Activated effector memory CD4-positive, alpha-beta T cell treated with anti-CD3 and anti-CD28 coated beads, Interleukin-2, amount 50 U/mL, for 16 hours (primary cell): ENCODE results near the gene RBM25.
"Not testable (repeated sequence)": the region's sequence is repeated elsewhere in the genome, so short reads cannot be mapped to it uniquely, and the experiment has no call there.

Experiments
- DNase-seq: peaks from one replicate; pipeline ENCODE4 v3.0.0-alpha.2; 2020

RBM25 gene

GRCh38 chr14:73105050-73105449 is 46.7 kb downstream of the RBM25 start:
- no peak for DNase-seq

- no peak for DNase-seq
These were observed 47.4 kb downstream of the RBM25 start for GRCh38 chr14:73105727-73106126.

- no peak for DNase-seq
These were observed 57.8 kb downstream of the RBM25 start for GRCh38 chr14:73116079-73116665.

- no peak for DNase-seq
These were observed 66.0 kb downstream of the RBM25 start for GRCh38 chr14:73124180-73124894.

- no peak for DNase-seq
These were observed 66.8 kb downstream of the RBM25 start for GRCh38 chr14:73125169-73125588.

- DNase-seq = no peak
These were observed 67.4 kb downstream of the RBM25 start for GRCh38 chr14:73125746-73126145.

GRCh38 chr14:73133795-73134194 is 75.5 kb downstream of the RBM25 start:
- DNase-seq = no peak

GRCh38 chr14:73136085-73136386 is 77.7 kb downstream of the RBM25 start:
- DNase-seq = no peak

- DNase-seq = peak; percentile 100
These were observed 78.3 kb downstream of the RBM25 start, which contains the start of gene PSEN1 for GRCh38 chr14:73136387-73137225. TSS of gene PSEN1 (plus strand) at chr14:73136507. CDS start at chr14:73148020, 11,513 bp downstream.

GRCh38 chr14:73140811-73141323 is 82.5 kb downstream of the RBM25 start:
- no peak for DNase-seq

GRCh38 chr14:73142216-73142615 is 83.9 kb downstream of the RBM25 start:
- DNase-seq = no peak

- DNase-seq = no peak
These were observed 84.7 kb downstream of the RBM25 start for GRCh38 chr14:73143003-73143402.

- no peak for DNase-seq
These were observed 85.3 kb downstream of the RBM25 start for GRCh38 chr14:73143617-73144016.

- DNase-seq = no peak
These were observed 87.0 kb downstream of the RBM25 start for GRCh38 chr14:73145371-73145770.

GRCh38 chr14:73146111-73146510 is 87.8 kb downstream of the RBM25 start:
- DNase-seq = no peak

- DNase-seq = no peak
These were observed 91.4 kb downstream of the RBM25 start for GRCh38 chr14:73149753-73150152.

GRCh38 chr14:73153272-73153671 is 94.9 kb downstream of the RBM25 start:
- no peak for DNase-seq

- no peak for DNase-seq
These were observed 103.9 kb downstream of the RBM25 start for GRCh38 chr14:73162251-73162650.

- no peak for DNase-seq
These were observed 108.1 kb downstream of the RBM25 start for GRCh38 chr14:73166399-73166798.

- no peak for DNase-seq
These were observed 109.4 kb downstream of the RBM25 start for GRCh38 chr14:73167727-73168126.

GRCh38 chr14:73168274-73168673 is 109.9 kb downstream of the RBM25 start:
- no peak for DNase-seq

- no peak for DNase-seq
These were observed 110.4 kb downstream of the RBM25 start for GRCh38 chr14:73168691-73169090.

GRCh38 chr14:73169855-73170254 is 111.5 kb downstream of the RBM25 start:
- not testable (repeated sequence) for DNase-seq

- DNase-seq = no peak
These were observed 112.4 kb downstream of the RBM25 start for GRCh38 chr14:73170686-73171085.
